NK-92 (cell line): ENCODE results near the gene DNAH10.
"Not testable (repeated sequence)": the region's sequence is repeated elsewhere in the genome, so short reads cannot be mapped to it uniquely, and the experiment has no call there.

Experiments used
- DNase-seq: peaks from one replicate; lab custom pipeline; 2025; ENCODE audit not compliant: unreplicated experiment; lab: John Stamatoyannopoulos, UW

The DNAH10 gene

GRCh38 chr12:123946152-123946515, 184.0 kb downstream of the DNAH10 start:
- no peak for DNase-seq

GRCh38 chr12:123946516-123947505, 184.7 kb downstream of the DNAH10 start:
- DNase-seq: not testable (repeated sequence)

GRCh38 chr12:123947531-123947930, 185.4 kb downstream of the DNAH10 start:
- not testable (repeated sequence) for DNase-seq

- no peak for DNase-seq
Observed at GRCh38 chr12:123948401-123948795, 186.3 kb downstream of the DNAH10 start.

- no peak for DNase-seq
Observed at GRCh38 chr12:123948796-123949769, 187.0 kb downstream of the DNAH10 start.

- no peak for DNase-seq
Observed at GRCh38 chr12:123949770-123950165, 187.7 kb downstream of the DNAH10 start.

GRCh38 chr12:123950476-123951349, 188.6 kb downstream of the DNAH10 start:
- no peak for DNase-seq

GRCh38 chr12:123951467-123951866, 189.4 kb downstream of the DNAH10 start:
- no peak for DNase-seq

GRCh38 chr12:123952037-123952436, 189.9 kb downstream of the DNAH10 start:
- no peak for DNase-seq

- no peak for DNase-seq
Observed at GRCh38 chr12:123954647-123955350, 192.7 kb downstream of the DNAH10 start.

- no peak for DNase-seq
Observed at GRCh38 chr12:123956249-123956648, 194.1 kb downstream of the DNAH10 start.

GRCh38 chr12:123957196-123957595, 195.1 kb downstream of the DNAH10 start:
- no peak for DNase-seq

GRCh38 chr12:123958462-123958861, 196.4 kb downstream of the DNAH10 start:
- DNase-seq: no peak

GRCh38 chr12:123958876-123959275, 196.8 kb downstream of the DNAH10 start:
- no peak for DNase-seq

GRCh38 chr12:123960029-123960735, 198.1 kb downstream of the DNAH10 start:
- no peak for DNase-seq

GRCh38 chr12:123960856-123961255, 198.8 kb downstream of the DNAH10 start:
- no peak for DNase-seq

GRCh38 chr12:123961585-123962345, 199.7 kb downstream of the DNAH10 start:
- DNase-seq: no peak

GRCh38 chr12:123962513-123962912, 200.4 kb downstream of the DNAH10 start:
- DNase-seq: no peak

GRCh38 chr12:123963821-123964220, 201.7 kb downstream of the DNAH10 start:
- DNase-seq: no peak
